H9 (cell line): Measurements from ENCODE around the gene TSR1. TPM values are rescaled to one million over a fixed set of nuclear protein-coding genes. Genes with fewer than 3 reads are reported as not detected.

Experiments used
- DNase-seq: peaks from one replicate; pipeline ENCODE4 v3.0.0-alpha.2; 2017
- H2AFZ ChIP-seq: one replicate; pipeline ENCODE4 v1.6.1; 2013; ENCODE audit warnings: mild to moderate bottlenecking, low read length, control low read depth, moderate library complexity
- H2AK5ac ChIP-seq: 2 replicates; pipeline ENCODE4 v1.6.1; 2013; ENCODE audit warnings: low read length, control low read depth, mixed read lengths; ENCODE audit not compliant: insufficient read length
- H2BK120ac ChIP-seq: one replicate; pipeline ENCODE4 v1.6.1; 2013; ENCODE audit warnings: low read depth, mild to moderate bottlenecking, low read length, control low read depth, inconsistent platforms; ENCODE audit not compliant: poor library complexity, severe bottlenecking
- H2BK12ac ChIP-seq: 2 replicates; pipeline ENCODE4 v1.6.1; 2013; ENCODE audit warnings: low read length, control low read depth, mixed read lengths, low read depth; ENCODE audit not compliant: insufficient read length
- H2BK15ac ChIP-seq: 2 replicates; pipeline ENCODE4 v1.6.1; 2013; ENCODE audit warnings: low read depth, low read length, control low read depth
- H2BK20ac ChIP-seq: one replicate; pipeline ENCODE4 v1.6.1; 2013; ENCODE audit warnings: low read depth, mild to moderate bottlenecking, low read length, control low read depth, inconsistent platforms; ENCODE audit not compliant: poor library complexity, severe bottlenecking
- H2BK5ac ChIP-seq: 2 replicates; pipeline ENCODE4 v1.6.1; 2013; ENCODE audit warnings: low read length, control low read depth, mixed read lengths; ENCODE audit not compliant: insufficient read length
- H3K14ac ChIP-seq: 2 replicates; pipeline ENCODE4 v1.6.1; 2013; ENCODE audit warnings: low read length, control low read depth; ENCODE audit not compliant: insufficient read depth
- H3K18ac ChIP-seq: 2 replicates; pipeline ENCODE4 v1.6.1; 2013; ENCODE audit warnings: low read depth, mild to moderate bottlenecking, mixed read lengths, low read length, control low read depth; ENCODE audit not compliant: insufficient read length
- H3K23ac ChIP-seq: 2 replicates; pipeline ENCODE4 v1.6.1; 2013; ENCODE audit warnings: low read length, control low read depth, mixed read lengths, low read depth; ENCODE audit not compliant: insufficient read length
- H3K23me2 ChIP-seq: 2 replicates; pipeline ENCODE4 v1.6.1; 2013; ENCODE audit warnings: low read depth, mild to moderate bottlenecking, mixed read lengths, low read length, control low read depth; ENCODE audit not compliant: insufficient read length, poor library complexity, severe bottlenecking
- H3K27ac ChIP-seq: 2 replicates; pipeline ENCODE4 v1.5.1; 2013; ENCODE audit warnings: low read length, control low read depth, mixed read lengths, low read depth; ENCODE audit not compliant: insufficient read length
- H3K27me3 ChIP-seq: 2 replicates; pipeline ENCODE4 v1.6.1; 2013; ENCODE audit warnings: low read length, control low read depth, inconsistent platforms; ENCODE audit not compliant: insufficient read depth
- H3K4ac ChIP-seq: 2 replicates; pipeline ENCODE4 v1.6.1; 2013; ENCODE audit warnings: low read depth, mild to moderate bottlenecking, control low read depth, inconsistent platforms, low read length, moderate library complexity
- H3K4me1 ChIP-seq: 2 replicates; pipeline ENCODE4 v1.6.1; 2013; ENCODE audit warnings: low read length, control low read depth, inconsistent platforms; ENCODE audit not compliant: insufficient read depth
- H3K4me2 ChIP-seq: 2 replicates; pipeline ENCODE4 v1.6.1; 2013; ENCODE audit warnings: low read length, control low read depth, mixed read lengths; ENCODE audit not compliant: insufficient read length, insufficient read depth
- H3K56ac ChIP-seq: 2 replicates; pipeline ENCODE4 v1.6.1; 2013; ENCODE audit warnings: low read depth, mild to moderate bottlenecking, mixed read lengths, low read length, control low read depth; ENCODE audit not compliant: insufficient read length
- H3K79me1 ChIP-seq: 2 replicates; pipeline ENCODE4 v1.6.1; 2013; ENCODE audit warnings: low read depth, mild to moderate bottlenecking, moderate library complexity, low read length, control low read depth, inconsistent platforms; ENCODE audit not compliant: insufficient read depth, poor library complexity, severe bottlenecking
- H3K79me2 ChIP-seq: 2 replicates; pipeline ENCODE4 v1.6.1; 2013; ENCODE audit warnings: low read length, control low read depth, inconsistent platforms; ENCODE audit not compliant: insufficient read depth
- H3K9ac ChIP-seq: 2 replicates; pipeline ENCODE4 v1.6.1; 2013; ENCODE audit warnings: low read length, control low read depth, mixed read lengths; ENCODE audit not compliant: insufficient read length; ENCODE audit errors: extremely low read depth
- H3K9me3 ChIP-seq: one replicate; pipeline ENCODE4 v1.6.1; 2013; ENCODE audit warnings: low read depth, low read length, inconsistent platforms; ENCODE audit not compliant: control insufficient read depth
- H3T11ph ChIP-seq: one replicate; pipeline ENCODE4 v1.6.1; 2013; ENCODE audit warnings: mild to moderate bottlenecking, low read length, control low read depth, inconsistent platforms
- H4K20me1 ChIP-seq: one replicate; pipeline ENCODE4 v1.6.1; 2013; ENCODE audit not compliant: control insufficient read depth, insufficient read length, insufficient read depth
- H4K5ac ChIP-seq: 2 replicates; pipeline ENCODE4 v1.6.1; 2013; ENCODE audit warnings: low read depth, mild to moderate bottlenecking, mixed read lengths, low read length, control low read depth; ENCODE audit not compliant: insufficient read length
- H4K8ac ChIP-seq: replicated peaks from 2 replicates; pipeline ENCODE4 v1.6.1; 2013; ENCODE audit warnings: low read length, control low read depth, mixed read lengths, low read depth; ENCODE audit not compliant: insufficient read length
- H4K91ac ChIP-seq: 2 replicates; pipeline ENCODE4 v1.6.1; 2013; ENCODE audit warnings: low read depth, mild to moderate bottlenecking, moderate library complexity, mixed read lengths, low read length, control low read depth; ENCODE audit not compliant: insufficient read length
- H3K27ac Mint-ChIP-seq, 3 experiments: 2 replicates in 2 of 3; 3 replicates in 1 of 3; pipeline ENCODE4 v1.8.0; 2020 to 2021; ENCODE audit warnings: mixed read lengths in 3 of 3, mild to moderate bottlenecking in 1 of 3, moderate library complexity in 1 of 3
- H3K27me3 Mint-ChIP-seq: 2 replicates; pipeline ENCODE4 v1.8.0; 2021; ENCODE audit warnings: low read depth, mild to moderate bottlenecking, moderate library complexity, mixed read lengths
- H3K36me3 Mint-ChIP-seq, 3 experiments: 2 replicates in 2 of 3; 3 replicates in 1 of 3; pipeline ENCODE4 v1.8.0; 2020 to 2021; ENCODE audit warnings: low read depth in 3 of 3, mixed read lengths in 3 of 3; ENCODE audit not compliant: insufficient read depth in 1 of 3
- H3K4me1 Mint-ChIP-seq, 2 experiments: 2 replicates each; pipeline ENCODE4 v1.8.0; 2020; ENCODE audit warnings: mixed read lengths in 2 of 2
- H3K4me3 Mint-ChIP-seq, 2 experiments: 2 replicates in 1 of 2; 3 replicates in 1 of 2; pipeline ENCODE4 v1.8.0; 2020 to 2021; ENCODE audit warnings: mild to moderate bottlenecking in 2 of 2, mixed read lengths in 2 of 2, moderate library complexity in 1 of 2
- H3K9me3 Mint-ChIP-seq, 2 experiments: 2 replicates in 1 of 2; 3 replicates in 1 of 2; pipeline ENCODE4 v1.8.0; 2020; ENCODE audit warnings: mild to moderate bottlenecking in 2 of 2, mixed read lengths in 2 of 2, moderate library complexity in 1 of 2
- CTCF ChIP-seq: fragments of 200-600 bp; sonication (generic); conservative IDR thresholded peaks from 3 replicates; pipeline ENCODE4 v1.8.0; 2021; ENCODE audit warnings: antibody characterized with exemption, mild to moderate bottlenecking
- WGBS: extraction: QIAGEN DNeasy Blood & Tissue Kit; methylation state at CpG from one replicate; pipeline ENCODE4 v1.1.7; 2013; ENCODE audit warnings: missing lambda C conversion rate, low lambda C conversion rate, mixed read lengths; ENCODE audit not compliant: insufficient read length; ENCODE audit errors: extremely low coverage; 5-methylcytosine and 5-hydroxymethylcytosine counted together
- total RNA-seq: library from RNA; stranded (reverse); gene quantifications from 2 replicates; pipeline ENCODE4 v1.2.1, GENCODE V29; 2021

Gene TSR1
- total RNA-seq, 1 experiment from 2014 or later: 81.1 TPM

GRCh38 chr17:2331303-2331702 lies 5.0 kb downstream of the TSR1 start:
- no peak overlapping the region for H2BK15ac ChIP-seq
- H3K9ac ChIP-seq: no peak overlapping the region
- H2AK5ac ChIP-seq: no peak overlapping the region
- H2BK5ac ChIP-seq: no peak overlapping the region
- H3K23ac ChIP-seq: no peak overlapping the region
- Mint-ChIP-seq H3K27ac (no peak overlapping the region; a peak in 1 of 7 replicates), H3K9me3 (no peaks in the 10 kb centered on the region), H3K4me1 (no peaks in the 10 kb centered on the region), H3K36me3 (peaks cover 11 to 33% (median 17%) of the 10 kb centered on the region in 3 experiments), H3K27me3 (no peaks in the 10 kb centered on the region), H3K4me3 (no peak overlapping the region)
- TF ChIP-seq CTCF: peak; percentile 32; the same call in 2 of the 3 replicates
- H3K56ac ChIP-seq: no peak overlapping the region
- H3T11ph ChIP-seq: no peak overlapping the region
- H3K27ac ChIP-seq: no peak overlapping the region
- H4K5ac ChIP-seq: no peak overlapping the region
- no peak overlapping the region for H4K91ac ChIP-seq
- no peak overlapping the region for H2BK20ac ChIP-seq
- H3K18ac ChIP-seq: no peak overlapping the region
- H3K79me2 ChIP-seq: peaks cover 6% of the 10 kb centered on the region; the same call in 1 of the 2 replicates
- no peak overlapping the region for H4K8ac ChIP-seq
- no peak overlapping the region for H2BK120ac ChIP-seq
- H3K4me1 ChIP-seq: peaks cover 3% of the 10 kb centered on the region; the same call in 1 of the 2 replicates
- no CpG with 5 or more reads among the region's 3 CpGs for WGBS
- DNase-seq: no peak
- H3K23me2 ChIP-seq: peaks cover 6% of the 10 kb centered on the region
- peaks cover 4% of the 10 kb centered on the region for H3K79me1 ChIP-seq
- no peak overlapping the region for H3K4ac ChIP-seq
- no peaks in the 10 kb centered on the region for H3K9me3 ChIP-seq
- no peak overlapping the region for H2BK12ac ChIP-seq
- H3K4me2 ChIP-seq: no peak overlapping the region
- H3K14ac ChIP-seq: no peak overlapping the region
- no peak overlapping the region for H2AFZ ChIP-seq
- H4K20me1 ChIP-seq: peaks cover 2% of the 10 kb centered on the region
- H3K27me3 ChIP-seq: no peaks in the 10 kb centered on the region; the same call in 1 of the 2 replicates
